Fibroblast of the aortic adventitia (primary cell): Measurements from ENCODE around the gene NR2C2. TPM values are rescaled to one million over a fixed set of nuclear protein-coding genes. Genes with fewer than 3 reads are reported as not detected.

Experiments used
- DNase-seq: peaks from one replicate; pipeline ENCODE4 v3.0.0-alpha.2; 2010; ENCODE audit warnings: low read depth
- H3K4me3 ChIP-seq: 2 replicates; pipeline ENCODE4 v1.5.1; 2011; ENCODE audit warnings: low read depth, mild to moderate bottlenecking, control low read depth, low read length, moderate library complexity
- total RNA-seq: library from RNA; depleted of rRNA; stranded (reverse); fragments of >200 nt; gene quantifications from 2 replicates; pipeline ENCODE4 v1.2.3, GENCODE V29; 2012; ENCODE audit warnings: low replicate concordance
- TF ChIP-seq, protein P1 (sequence below): IDR thresholded peaks from 2 replicates; pipeline ENCODE4 v1.5.1; 2011; ENCODE audit warnings: mild to moderate bottlenecking, low read length, control low read depth, inconsistent platforms; ENCODE audit not compliant: insufficient read depth

The NR2C2 gene
- total RNA-seq, 1 donor, result 33.8 TPM

DNA sequence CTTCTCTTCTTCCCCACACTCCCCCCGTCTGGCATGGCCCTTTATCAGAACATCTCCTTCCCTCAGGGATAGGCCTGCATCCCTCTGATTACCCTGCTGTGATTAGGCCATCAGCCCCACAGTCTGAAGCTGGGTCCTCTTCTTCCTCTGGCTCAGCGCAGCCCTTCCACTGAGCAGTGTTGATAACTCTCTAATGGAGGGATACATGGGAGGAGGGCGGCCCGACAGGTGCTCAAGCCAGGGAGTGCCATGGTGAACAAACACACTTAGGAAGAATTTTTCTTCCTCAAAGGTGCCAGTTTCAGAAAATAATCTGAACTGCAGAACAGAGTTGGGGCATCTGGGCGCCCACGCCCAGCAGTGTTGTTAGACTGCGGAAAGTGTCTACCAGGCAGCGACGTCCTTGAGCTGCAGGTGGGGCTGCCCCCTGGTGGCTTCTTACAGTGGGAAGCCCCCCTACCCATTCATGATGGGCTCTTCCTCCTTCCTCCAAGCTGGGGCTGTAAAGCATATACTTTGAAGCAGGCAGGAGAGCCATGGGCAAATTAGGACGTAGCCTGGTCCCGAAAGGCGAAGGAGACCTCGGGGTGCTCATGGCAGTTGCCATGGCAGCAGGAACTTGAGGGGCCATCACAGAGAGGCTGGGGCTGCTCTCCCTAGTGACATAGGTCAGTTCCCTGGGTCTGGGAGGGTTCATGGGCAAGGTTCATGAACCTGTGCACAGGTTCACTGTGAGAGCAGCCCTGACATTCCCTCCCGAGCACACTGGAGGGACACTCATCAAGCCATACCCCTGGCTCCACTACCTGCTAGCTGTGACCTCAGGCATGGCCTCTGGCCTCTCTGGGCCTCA lies 33.2 kb upstream of the NR2C2 start:
- TF ChIP-seq, protein P1, sequence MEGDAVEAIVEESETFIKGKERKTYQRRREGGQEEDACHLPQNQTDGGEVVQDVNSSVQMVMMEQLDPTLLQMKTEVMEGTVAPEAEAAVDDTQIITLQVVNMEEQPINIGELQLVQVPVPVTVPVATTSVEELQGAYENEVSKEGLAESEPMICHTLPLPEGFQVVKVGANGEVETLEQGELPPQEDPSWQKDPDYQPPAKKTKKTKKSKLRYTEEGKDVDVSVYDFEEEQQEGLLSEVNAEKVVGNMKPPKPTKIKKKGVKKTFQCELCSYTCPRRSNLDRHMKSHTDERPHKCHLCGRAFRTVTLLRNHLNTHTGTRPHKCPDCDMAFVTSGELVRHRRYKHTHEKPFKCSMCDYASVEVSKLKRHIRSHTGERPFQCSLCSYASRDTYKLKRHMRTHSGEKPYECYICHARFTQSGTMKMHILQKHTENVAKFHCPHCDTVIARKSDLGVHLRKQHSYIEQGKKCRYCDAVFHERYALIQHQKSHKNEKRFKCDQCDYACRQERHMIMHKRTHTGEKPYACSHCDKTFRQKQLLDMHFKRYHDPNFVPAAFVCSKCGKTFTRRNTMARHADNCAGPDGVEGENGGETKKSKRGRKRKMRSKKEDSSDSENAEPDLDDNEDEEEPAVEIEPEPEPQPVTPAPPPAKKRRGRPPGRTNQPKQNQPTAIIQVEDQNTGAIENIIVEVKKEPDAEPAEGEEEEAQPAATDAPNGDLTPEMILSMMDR, result no peak
- no peak overlapping the region for H3K4me3 ChIP-seq
- DNase-seq, result no peak

DNA sequence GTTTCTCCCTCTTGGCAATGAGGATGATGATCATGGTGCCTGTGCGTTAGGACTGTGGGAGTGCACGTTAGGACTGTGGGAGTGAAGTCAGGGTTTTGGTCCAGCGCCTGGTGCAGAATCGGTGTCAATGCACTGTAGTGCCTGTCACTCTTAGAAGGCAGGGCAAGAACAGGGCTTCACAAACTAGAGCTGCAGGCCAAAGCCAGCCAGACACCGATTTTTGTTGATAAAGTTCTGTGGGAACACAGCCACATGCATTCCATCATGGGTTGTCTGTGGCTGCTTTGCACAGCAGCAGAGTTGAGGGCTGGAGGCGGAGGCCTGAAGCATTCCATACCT lies 32.6 kb upstream of the NR2C2 start:
- DNase-seq, result no peak
- TF ChIP-seq, protein P1, result no peak
- no peak overlapping the region for H3K4me3 ChIP-seq

DNA sequence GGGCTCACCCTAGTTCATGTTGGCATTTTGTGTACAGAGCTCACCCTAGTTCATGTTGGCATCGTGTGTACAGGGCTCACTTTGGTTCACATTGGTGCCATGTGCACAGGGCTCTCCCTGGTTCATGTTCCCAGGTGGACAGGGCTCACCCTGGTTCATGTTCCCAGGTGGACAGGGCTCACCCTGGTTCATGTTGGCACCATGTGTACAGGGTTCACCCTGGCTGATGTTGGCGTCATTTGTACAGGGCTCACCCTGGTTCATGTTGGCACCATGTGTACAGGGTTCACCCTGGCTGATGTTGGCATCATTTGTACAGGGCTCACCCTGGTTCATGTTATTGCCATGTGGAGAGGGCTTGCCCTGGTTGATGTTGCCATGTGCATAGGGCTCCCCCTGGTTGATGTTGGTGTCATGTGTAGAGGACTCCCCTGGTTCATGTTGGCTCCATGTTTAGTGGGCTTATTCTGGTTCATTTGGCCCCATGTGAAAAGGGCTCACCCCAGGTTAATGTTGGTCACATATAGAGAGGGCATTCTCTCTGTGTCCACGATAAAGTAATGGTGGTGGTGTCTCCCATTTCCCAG lies 31.7 kb upstream of the NR2C2 start:
- no peak for DNase-seq
- no peak overlapping the region for H3K4me3 ChIP-seq
- TF ChIP-seq, protein P1, result no peak

- no peak overlapping the region for H3K4me3 ChIP-seq
- TF ChIP-seq, protein P1, result no peak
- DNase-seq, result no peak
Observed at GRCh38 chr3:14918356-14918860, 29.0 kb upstream of the NR2C2 start.

DNA sequence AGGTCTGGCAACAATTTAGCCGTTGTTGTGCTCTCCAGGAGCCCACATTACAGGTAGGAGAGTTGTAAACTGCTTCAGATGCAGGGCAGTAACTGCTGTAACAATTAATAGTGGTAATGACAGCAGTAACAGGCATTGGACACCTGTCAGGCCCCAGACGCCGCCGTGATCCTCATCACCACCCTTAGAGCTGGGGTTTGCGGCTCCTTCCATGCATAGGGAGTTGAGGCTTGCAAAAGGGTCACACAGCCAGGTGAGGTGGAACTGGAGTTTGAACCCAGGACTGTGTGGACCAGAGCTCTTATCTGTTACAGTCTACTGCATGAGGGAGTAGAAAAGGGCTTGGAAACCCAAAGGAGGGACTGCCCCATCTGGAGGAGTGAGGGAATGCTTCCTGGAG lies 26.8 kb upstream of the NR2C2 start:
- DNase-seq, result no peak
- TF ChIP-seq, protein P1, result no peak
- no peak overlapping the region for H3K4me3 ChIP-seq

DNA sequence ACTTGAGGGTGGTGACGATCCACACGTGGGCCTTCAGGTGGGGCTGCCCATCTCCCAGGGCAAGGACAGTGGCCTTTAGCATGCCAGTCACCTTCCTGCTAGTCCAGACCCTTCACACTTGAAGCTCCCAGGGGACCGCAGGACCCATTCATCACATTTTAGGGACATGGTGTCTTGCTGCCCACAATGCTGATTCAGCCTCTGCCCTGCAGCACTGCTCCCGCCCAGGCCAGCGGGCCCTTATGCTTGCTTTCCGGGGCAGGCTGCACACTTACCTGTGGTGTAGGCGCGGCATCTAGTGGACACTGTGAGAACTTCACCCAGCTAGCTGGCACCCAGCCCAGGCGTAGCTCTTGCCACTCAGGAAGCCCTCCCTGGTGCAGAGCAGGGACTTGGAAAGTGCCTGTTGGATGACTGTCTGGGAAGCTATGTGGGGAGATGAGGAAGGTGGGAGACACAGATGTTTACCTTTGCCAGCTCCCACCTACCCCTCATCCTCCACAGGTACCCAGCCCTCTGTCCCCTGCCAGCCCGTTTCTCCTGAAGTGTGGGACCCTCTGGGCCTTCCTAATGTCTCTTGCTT lies 26.3 kb upstream of the NR2C2 start:
- H3K4me3 ChIP-seq, result no peak overlapping the region
- TF ChIP-seq, protein P1, result peak; percentile 94
- DNase-seq, result peak; percentile 89
